GM12873 (cell line): Measurements from ENCODE around the gene C11orf65.
A peak's percentile ranks its signal among the peaks of the same experiment; 100 is the strongest.

Experiments used
- TF ChIP-seq, protein P1 (sequence below): IDR thresholded peaks from 2 replicates; pipeline ENCODE4 v1.5.1; 2012; ENCODE audit warnings: low read depth, mild to moderate bottlenecking, moderate library complexity, low read length, control low read depth; ENCODE audit not compliant: insufficient read depth; ENCODE audit errors: missing control alignments

Gene C11orf65

DNA sequence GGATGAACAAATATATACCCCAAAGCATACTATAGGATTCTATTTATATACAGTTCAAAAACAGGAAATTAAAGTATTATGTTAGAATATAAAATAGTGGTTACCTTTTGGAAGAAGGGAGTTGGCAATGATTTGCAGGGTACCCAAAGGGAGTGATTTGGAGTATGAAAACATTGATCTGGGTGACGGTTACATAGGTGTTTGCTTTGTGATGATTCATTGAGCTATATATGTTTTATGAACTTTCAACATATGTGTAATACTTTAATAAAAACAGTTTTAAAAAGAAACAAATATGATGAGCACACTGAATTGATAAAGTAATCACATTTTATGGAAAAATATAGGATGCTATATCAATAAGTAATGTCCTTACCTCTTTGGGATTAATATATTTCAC is 36.0 kb downstream of the C11orf65 start:
- TF ChIP-seq, protein P1, sequence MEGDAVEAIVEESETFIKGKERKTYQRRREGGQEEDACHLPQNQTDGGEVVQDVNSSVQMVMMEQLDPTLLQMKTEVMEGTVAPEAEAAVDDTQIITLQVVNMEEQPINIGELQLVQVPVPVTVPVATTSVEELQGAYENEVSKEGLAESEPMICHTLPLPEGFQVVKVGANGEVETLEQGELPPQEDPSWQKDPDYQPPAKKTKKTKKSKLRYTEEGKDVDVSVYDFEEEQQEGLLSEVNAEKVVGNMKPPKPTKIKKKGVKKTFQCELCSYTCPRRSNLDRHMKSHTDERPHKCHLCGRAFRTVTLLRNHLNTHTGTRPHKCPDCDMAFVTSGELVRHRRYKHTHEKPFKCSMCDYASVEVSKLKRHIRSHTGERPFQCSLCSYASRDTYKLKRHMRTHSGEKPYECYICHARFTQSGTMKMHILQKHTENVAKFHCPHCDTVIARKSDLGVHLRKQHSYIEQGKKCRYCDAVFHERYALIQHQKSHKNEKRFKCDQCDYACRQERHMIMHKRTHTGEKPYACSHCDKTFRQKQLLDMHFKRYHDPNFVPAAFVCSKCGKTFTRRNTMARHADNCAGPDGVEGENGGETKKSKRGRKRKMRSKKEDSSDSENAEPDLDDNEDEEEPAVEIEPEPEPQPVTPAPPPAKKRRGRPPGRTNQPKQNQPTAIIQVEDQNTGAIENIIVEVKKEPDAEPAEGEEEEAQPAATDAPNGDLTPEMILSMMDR = no peak

DNA sequence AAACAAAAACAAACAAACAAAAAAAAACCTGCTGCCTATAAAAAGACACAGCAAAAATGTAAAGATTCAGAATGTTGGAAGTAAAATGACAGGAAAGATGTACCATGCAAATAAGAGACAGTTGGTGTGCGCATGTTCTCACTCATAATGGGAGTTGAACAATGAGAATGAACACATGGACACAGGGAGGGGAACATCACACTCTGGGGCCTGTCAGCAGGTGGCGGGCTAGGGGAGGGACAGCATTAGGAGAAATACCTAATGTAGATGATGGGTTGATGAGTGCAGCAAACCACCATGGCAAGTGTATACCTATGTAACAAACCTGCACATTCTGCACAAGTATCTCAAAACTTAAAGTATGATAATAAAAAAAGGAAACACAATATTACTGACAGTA is 49.8 kb downstream of the C11orf65 start:
- TF ChIP-seq, protein P1 = peak; percentile 55

DNA sequence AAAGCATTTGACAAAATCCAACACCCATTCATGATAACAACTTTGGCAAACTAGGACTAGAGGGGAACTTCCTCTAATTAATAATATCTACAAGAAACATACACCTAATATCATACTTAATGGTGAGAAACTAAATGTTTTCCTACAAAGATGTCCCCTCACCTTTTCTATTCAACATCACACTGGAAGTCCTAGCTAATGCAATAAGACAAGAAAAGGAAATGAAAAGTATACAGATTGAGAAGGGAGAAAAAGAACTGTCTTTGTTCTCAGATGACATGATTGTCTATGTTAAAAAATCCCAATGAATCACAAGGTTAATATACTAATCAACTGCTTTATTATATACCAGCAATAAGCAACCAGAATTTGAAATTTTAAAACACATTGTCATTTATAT is 52.4 kb downstream of the C11orf65 start:
- TF ChIP-seq, protein P1 = no peak

DNA sequence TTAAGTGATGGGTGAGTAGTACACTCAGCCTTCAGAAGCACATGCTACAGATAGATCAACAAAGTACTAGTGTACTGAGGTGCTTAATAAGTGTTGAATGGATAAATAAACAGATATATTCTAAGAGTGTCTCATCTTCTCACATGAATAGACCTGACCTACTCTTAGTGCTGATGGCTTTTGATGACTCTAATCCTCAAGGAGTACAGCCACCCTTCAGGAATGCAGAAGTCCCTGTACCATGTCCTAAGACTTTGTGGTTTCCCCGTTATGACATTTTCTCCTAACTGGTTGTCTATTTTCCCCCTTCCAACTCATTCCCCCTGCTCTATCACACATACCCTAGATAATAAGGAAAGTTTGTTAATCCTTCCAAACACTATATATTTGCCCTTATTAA is 61.6 kb downstream of the C11orf65 start:
- TF ChIP-seq, protein P1 = no peak

DNA sequence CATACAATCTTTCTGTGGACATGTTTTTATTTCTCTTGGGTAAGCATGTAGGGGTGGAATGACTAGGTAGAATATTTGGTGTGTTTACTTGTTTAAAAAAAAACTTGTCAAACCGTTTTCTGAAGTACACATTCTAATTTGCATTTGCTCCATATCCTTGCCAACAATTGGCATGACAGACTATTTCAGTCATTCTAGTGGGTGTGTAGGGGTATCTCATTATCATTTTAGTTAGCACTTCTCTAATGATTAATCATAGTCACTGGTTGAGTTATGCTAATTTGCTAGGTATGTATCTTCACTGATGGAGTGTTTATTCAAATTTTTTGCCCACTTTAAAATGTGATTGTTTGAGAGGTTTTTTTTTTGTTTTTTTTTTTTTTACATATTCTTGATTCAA is 64.3 kb downstream of the C11orf65 start:
- TF ChIP-seq, protein P1 = no peak

DNA sequence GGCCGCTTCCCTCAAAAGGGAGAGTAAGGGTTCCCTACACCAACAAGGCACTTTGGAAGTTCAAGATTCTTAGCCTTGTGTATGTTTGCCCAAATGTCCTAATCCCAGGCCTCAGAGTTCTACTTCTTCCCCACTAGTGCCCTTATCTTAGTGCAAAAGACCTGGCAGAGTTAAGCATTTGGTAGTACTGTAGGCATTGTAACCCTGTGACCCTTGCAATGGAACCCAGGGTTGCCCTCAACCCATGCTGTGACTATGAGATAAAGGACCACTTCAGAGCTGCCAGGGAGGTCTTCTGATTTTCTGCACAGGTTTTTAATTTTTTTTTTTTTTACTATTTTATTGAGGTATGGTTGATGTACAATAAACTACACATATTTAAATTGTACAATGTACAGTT is 65.1 kb downstream of the C11orf65 start:
- TF ChIP-seq, protein P1 = no peak

DNA sequence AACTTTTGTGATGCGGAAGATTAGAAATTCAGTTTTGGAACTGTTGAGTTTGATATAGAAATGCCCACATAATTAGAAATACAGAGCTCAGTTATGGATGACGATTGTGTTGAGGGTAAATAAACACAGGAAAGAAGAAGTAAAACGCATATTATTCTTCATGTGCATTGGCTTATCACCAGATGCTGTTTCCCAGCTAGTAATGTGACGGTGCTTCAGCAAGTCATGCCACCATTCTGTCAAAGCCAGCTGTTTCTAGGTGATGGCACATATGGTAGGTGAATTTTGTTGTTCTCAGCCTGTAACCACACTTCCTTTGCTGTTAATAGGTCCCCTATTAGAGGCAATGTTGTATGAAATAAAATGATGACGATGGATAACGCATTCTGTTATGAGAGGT is 68.9 kb downstream of the C11orf65 start:
- TF ChIP-seq, protein P1 = no peak
